Measurements from ENCODE around the gene GALNS. TPM values are rescaled to one million over a fixed set of nuclear protein-coding genes. Genes with fewer than 3 reads are reported as not detected.

Gene GALNS
- total and polyA plus RNA-seq, 2 donors (not counting 1 experiment from before 2014, with no cell fraction given) = 45.5 to 68.4 TPM

DNA sequence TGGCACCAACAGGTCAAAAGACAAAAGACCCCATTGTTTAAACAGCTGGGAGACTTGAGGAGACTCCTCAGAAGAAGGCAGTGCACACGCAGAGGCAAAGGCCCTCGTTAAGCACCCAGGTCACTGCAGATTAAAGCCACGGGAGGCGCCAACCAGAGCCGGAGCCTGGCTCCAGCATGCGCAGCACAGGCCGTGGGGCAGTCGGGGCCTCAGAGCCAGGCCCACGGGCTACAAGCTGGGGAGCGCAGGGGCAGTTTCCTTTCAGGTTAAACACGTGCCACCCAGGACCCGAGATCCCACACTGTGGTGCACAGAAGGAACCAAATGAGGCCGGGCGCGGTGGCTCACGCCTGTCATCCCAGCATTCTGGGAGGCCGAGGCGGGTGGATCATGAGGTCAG, 80.9 kb downstream of the GALNS start:
- ATAC-seq (ENCODE audit: low read depth) (no peak), DNase-seq (no peak)
- H3K4me1 Mint-ChIP-seq = peaks cover 39% of the 10 kb centered on the region
- no peak for TF ChIP-seq EZH2 (IDR thresholded peaks at IDR 0.05; ENCODE audit: borderline replicate concordance, insufficient read depth, low read depth, low read length, poor library complexity, severe bottlenecking)
- TF ChIP-seq, protein P1, sequence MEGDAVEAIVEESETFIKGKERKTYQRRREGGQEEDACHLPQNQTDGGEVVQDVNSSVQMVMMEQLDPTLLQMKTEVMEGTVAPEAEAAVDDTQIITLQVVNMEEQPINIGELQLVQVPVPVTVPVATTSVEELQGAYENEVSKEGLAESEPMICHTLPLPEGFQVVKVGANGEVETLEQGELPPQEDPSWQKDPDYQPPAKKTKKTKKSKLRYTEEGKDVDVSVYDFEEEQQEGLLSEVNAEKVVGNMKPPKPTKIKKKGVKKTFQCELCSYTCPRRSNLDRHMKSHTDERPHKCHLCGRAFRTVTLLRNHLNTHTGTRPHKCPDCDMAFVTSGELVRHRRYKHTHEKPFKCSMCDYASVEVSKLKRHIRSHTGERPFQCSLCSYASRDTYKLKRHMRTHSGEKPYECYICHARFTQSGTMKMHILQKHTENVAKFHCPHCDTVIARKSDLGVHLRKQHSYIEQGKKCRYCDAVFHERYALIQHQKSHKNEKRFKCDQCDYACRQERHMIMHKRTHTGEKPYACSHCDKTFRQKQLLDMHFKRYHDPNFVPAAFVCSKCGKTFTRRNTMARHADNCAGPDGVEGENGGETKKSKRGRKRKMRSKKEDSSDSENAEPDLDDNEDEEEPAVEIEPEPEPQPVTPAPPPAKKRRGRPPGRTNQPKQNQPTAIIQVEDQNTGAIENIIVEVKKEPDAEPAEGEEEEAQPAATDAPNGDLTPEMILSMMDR (IDR thresholded peaks at IDR 0.05) = no peak
- Histone ChIP-seq H3K4me2 (replicated peaks; ENCODE audit: low read depth, low read length, poor library complexity, severe bottlenecking) (no peak overlapping the region), H3K4me3 (ENCODE audit: control extremely low read depth in 1 of 5, extremely low read depth in 1 of 5, insufficient read depth in 1 of 5, low read depth in 2 of 5, low read length in 4 of 5) (no peak overlapping the region), H3K79me2 (ENCODE audit: control insufficient read depth, insufficient read depth, low read length) (peaks cover 97% of the 10 kb centered on the region), H3K9me3 (ENCODE audit: control extremely low read depth in 1 of 3, control insufficient read depth in 2 of 3, insufficient read depth in 1 of 3, low read length in 2 of 3) (no peaks in the 10 kb centered on the region), H3K27me3 (replicated peaks in 1 of 4; ENCODE audit: control extremely low read depth in 1 of 4, control insufficient read depth in 3 of 4, insufficient read depth in 4 of 4, low read length in 3 of 4) (no peaks in the 10 kb centered on the region), H3K9ac (ENCODE audit: low read length) (no peak overlapping the region), H4K20me1 (ENCODE audit: control insufficient read depth, insufficient read depth, low read length, poor library complexity, severe bottlenecking) (peaks cover 94% of the 10 kb centered on the region), H2AFZ (ENCODE audit: insufficient read depth, low read depth, low read length, poor library complexity, severe bottlenecking) (no peak overlapping the region), H3K27ac (ENCODE audit: low read length in 2 of 2) (no peak overlapping the region), H3K36me3 (replicated peaks in 1 of 2; ENCODE audit: control extremely low read depth in 1 of 2, control insufficient read depth in 1 of 2, extremely low read depth in 1 of 2, insufficient read depth in 2 of 2, low read length in 1 of 2) (peaks cover 0 to 10% of the 10 kb centered on the region in 2 experiments), H3K4me1 (ENCODE audit: control insufficient read depth in 2 of 2, insufficient read depth in 2 of 2, low read length in 2 of 2) (peaks cover 24 to 48% of the 10 kb centered on the region in 2 donors)
- ChIA-PET CTCF (no interaction called here), POLR2A (no interaction called here)
- H3K27ac Mint-ChIP-seq = no peak overlapping the region
- H3K27me3 Mint-ChIP-seq = no peaks in the 10 kb centered on the region
- intact Hi-C loops (cut with micrococcal nuclease) = no loop called here
- 94% methylated on average over 16 of the region's 18 CpGs for WGBS (ENCODE audit: insufficient coverage)
- H3K4me3 Mint-ChIP-seq = no peak overlapping the region
- H3K9me3 Mint-ChIP-seq (ENCODE audit: insufficient read depth) = no peaks in the 10 kb centered on the region

DNA sequence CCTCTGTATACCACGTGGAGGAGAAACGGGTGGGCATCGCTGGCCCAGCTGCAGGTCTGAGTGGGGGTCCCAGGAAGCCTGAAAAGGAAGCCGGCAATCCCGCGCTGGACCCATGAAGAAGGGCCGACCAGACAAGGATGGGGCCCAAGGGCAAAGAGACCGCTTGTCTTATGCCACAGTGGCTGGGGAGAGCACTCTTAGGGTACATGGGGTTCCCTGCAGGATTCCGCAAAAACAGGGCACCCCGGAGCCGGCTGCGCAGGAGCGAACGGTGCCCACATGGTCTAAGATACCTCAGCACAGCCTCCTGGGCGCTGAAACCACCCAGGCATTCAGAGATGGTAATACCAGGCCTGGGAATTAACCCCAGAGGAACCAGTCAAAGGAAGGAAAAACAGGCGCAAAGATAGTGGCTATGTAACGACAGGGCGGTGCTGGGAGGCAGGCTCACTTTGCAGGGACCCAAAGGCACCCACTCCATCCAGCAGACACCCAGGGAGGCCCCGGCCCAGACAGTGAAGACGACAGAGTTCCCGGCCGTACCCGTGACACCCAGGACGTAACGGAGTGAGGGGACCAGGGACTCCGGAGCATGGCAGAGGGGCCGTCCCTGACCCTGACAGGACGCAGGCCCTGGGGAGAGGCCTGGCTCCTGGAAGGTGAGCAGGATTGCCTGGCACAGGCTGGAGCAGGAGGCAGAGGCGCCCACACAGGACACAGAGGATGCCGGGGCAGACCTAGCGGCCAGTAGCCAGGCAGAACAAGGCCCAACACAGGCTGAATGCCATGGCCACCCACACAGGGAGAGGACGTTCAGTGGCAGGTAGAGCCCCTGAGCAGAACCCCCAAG, 82.0 kb downstream of the GALNS start:
- peaks cover 24 to 48% of the 10 kb centered on the region in 2 donors for H3K4me1 ChIP-seq (ENCODE audit: control insufficient read depth in 2 of 2, insufficient read depth in 2 of 2, low read length in 2 of 2)
- Mint-ChIP-seq H3K27ac (no peak overlapping the region), H3K9me3 (ENCODE audit: insufficient read depth) (no peaks in the 10 kb centered on the region), H3K4me3 (no peak overlapping the region), H3K4me1 (peaks cover 38% of the 10 kb centered on the region), H3K27me3 (no peaks in the 10 kb centered on the region)
- no peak overlapping the region for H2AFZ ChIP-seq (ENCODE audit: insufficient read depth, low read depth, low read length, poor library complexity, severe bottlenecking)
- DNase-seq (no peak), ATAC-seq (ENCODE audit: low read depth) (no peak)
- H3K27ac ChIP-seq (ENCODE audit: low read length in 2 of 2) = no peak overlapping the region
- no peak overlapping the region for H3K4me2 ChIP-seq (replicated peaks; ENCODE audit: low read depth, low read length, poor library complexity, severe bottlenecking)
- peaks cover 0 to 10% of the 10 kb centered on the region in 2 experiments for H3K36me3 ChIP-seq (replicated peaks in 1 of 2; ENCODE audit: control extremely low read depth in 1 of 2, control insufficient read depth in 1 of 2, extremely low read depth in 1 of 2, insufficient read depth in 2 of 2, low read length in 1 of 2)
- no peak overlapping the region for H3K9ac ChIP-seq (ENCODE audit: low read length)
- ChIA-PET CTCF (interaction anchor here (0.5 to 1.2 kb wide), 3 partner anchors 20 to 392 kb away, joined by 3 read pairs; no protein-coding TSS in a partner anchor), POLR2A (no interaction called here)
- H3K79me2 ChIP-seq (ENCODE audit: control insufficient read depth, insufficient read depth, low read length) = peaks cover 97% of the 10 kb centered on the region
- no peak overlapping the region for H3K4me3 ChIP-seq (ENCODE audit: control extremely low read depth in 1 of 5, extremely low read depth in 1 of 5, insufficient read depth in 1 of 5, low read depth in 2 of 5, low read length in 4 of 5)
- no peaks in the 10 kb centered on the region for H3K27me3 ChIP-seq (replicated peaks in 1 of 4; ENCODE audit: control extremely low read depth in 1 of 4, control insufficient read depth in 3 of 4, insufficient read depth in 4 of 4, low read length in 3 of 4)
- TF ChIP-seq, protein P1 (IDR thresholded peaks at IDR 0.05) = no peak
- TF ChIP-seq EZH2 (IDR thresholded peaks at IDR 0.05; ENCODE audit: borderline replicate concordance, insufficient read depth, low read depth, low read length, poor library complexity, severe bottlenecking) = no peak
- no peaks in the 10 kb centered on the region for H3K9me3 ChIP-seq (ENCODE audit: control extremely low read depth in 1 of 3, control insufficient read depth in 2 of 3, insufficient read depth in 1 of 3, low read length in 2 of 3)
- WGBS (ENCODE audit: insufficient coverage) = 95% methylated on average over 31 of the region's 32 CpGs
- intact Hi-C loops (cut with micrococcal nuclease) = no loop called here
- H4K20me1 ChIP-seq (ENCODE audit: control insufficient read depth, insufficient read depth, low read length, poor library complexity, severe bottlenecking) = peaks cover 94% of the 10 kb centered on the region

Measured in B cell (primary cell).